Coronary artery (tissue), 2 donors: ENCODE measurements around the gene MYO18A.

Source experiments
- DNase-seq: peaks from one replicate; pipeline ENCODE4 v3.0.0-alpha.2; 2017; ENCODE audit warnings: low spot score
- H3K27ac ChIP-seq, 2 donors: fragments of 200-600 bp; sonication (generic); one replicate each; pipeline ENCODE4 v1.5.1; 2016 to 2019
- H3K4me3 ChIP-seq: fragments of 200-600 bp; sonication (generic); 2 replicates; pipeline ENCODE4 v1.5.1; 2016; ENCODE audit warnings: mild to moderate bottlenecking, moderate library complexity
- CTCF ChIP-seq: fragments of 200-600 bp; sonication (generic); IDR thresholded peaks from one replicate; pipeline ENCODE4 v1.5.1; 2019; ENCODE audit warnings: antibody characterized with exemption

The MYO18A gene

GRCh38 chr17:29124925-29125273 lies 55.3 kb downstream of the MYO18A start:
- Histone ChIP-seq H3K4me3 (no peak overlapping the region), H3K27ac (peak overlapping the region in 1 of 2 donors; percentile 3)
- TF ChIP-seq CTCF: no peak
- DNase-seq: no peak

- TF ChIP-seq CTCF: peak; percentile 54
- Histone ChIP-seq H3K27ac (peak overlapping the region in 1 of 2 donors; percentile 3), H3K4me3 (no peak overlapping the region)
- no peak for DNase-seq
Measured at GRCh38 chr17:29124135-29124924, 55.9 kb downstream of the MYO18A start.

GRCh38 chr17:29123111-29123510 lies 57.1 kb downstream of the MYO18A start:
- H3K4me3 ChIP-seq: no peak overlapping the region
- no peak for DNase-seq
- H3K27ac ChIP-seq: no peak overlapping the region
- TF ChIP-seq CTCF: no peak

GRCh38 chr17:29121442-29121841 lies 58.8 kb downstream of the MYO18A start:
- no peak overlapping the region for H3K4me3 ChIP-seq
- no peak for DNase-seq
- H3K27ac ChIP-seq: no peak overlapping the region
- TF ChIP-seq CTCF: no peak

GRCh38 chr17:29120433-29120832 lies 59.8 kb downstream of the MYO18A start:
- TF ChIP-seq CTCF: no peak
- Histone ChIP-seq H3K27ac (no peak overlapping the region), H3K4me3 (no peak overlapping the region)
- DNase-seq: no peak

- no peak for DNase-seq
- no peak overlapping the region for H3K27ac ChIP-seq
- no peak for TF ChIP-seq CTCF
- H3K4me3 ChIP-seq: no peak overlapping the region
Measured at GRCh38 chr17:29119265-29119664, 60.9 kb downstream of the MYO18A start.
